Small intestine (tissue), 7 donors: ENCODE data around the gene RGS13. TPM values are rescaled to one million over a fixed set of nuclear protein-coding genes. Genes with fewer than 3 reads are reported as not detected.

ENCODE experiments used
- DNase-seq, 2 donors: peaks; one replicate each; pipeline versions ENCODE4 v3.0.0 to v3.0.0-alpha.2; 2013
- FAIRE-seq: peaks from 2 replicates; lab custom pipeline; 2012; peaks lifted over from hg19 to GRCh38; lab: Jason Lieb, UNC
- H3K27ac ChIP-seq, 3 donors: one replicate each; pipeline ENCODE4 v1.5.1; 2013; ENCODE audit warnings: low read length in 2 of 3, mild to moderate bottlenecking in 2 of 3, control low read depth in 1 of 3, inconsistent platforms in 1 of 3, low read depth in 1 of 3, moderate library complexity in 1 of 3
- H3K27me3 ChIP-seq, 3 donors: one replicate each; pipeline ENCODE4 v1.6.1; 2013; ENCODE audit warnings: low read length in 3 of 3, inconsistent platforms in 1 of 3; ENCODE audit not compliant: control insufficient read depth in 3 of 3, insufficient read depth in 3 of 3
- H3K36me3 ChIP-seq, 3 donors: one replicate each; pipeline ENCODE4 v1.6.1; 2013; ENCODE audit warnings: low read length in 3 of 3, inconsistent platforms in 1 of 3, low read depth in 1 of 3, mild to moderate bottlenecking in 1 of 3, moderate library complexity in 1 of 3; ENCODE audit not compliant: control insufficient read depth in 3 of 3, insufficient read depth in 2 of 3
- H3K4me1 ChIP-seq, 3 donors: one replicate each; pipeline ENCODE4 v1.6.1; 2013; ENCODE audit warnings: low read length in 2 of 3, inconsistent platforms in 1 of 3, low read depth in 1 of 3, mild to moderate bottlenecking in 1 of 3, moderate library complexity in 1 of 3; ENCODE audit not compliant: control insufficient read depth in 3 of 3, insufficient read depth in 2 of 3
- H3K4me3 ChIP-seq, 3 donors: one replicate each; pipeline ENCODE4 v1.5.1; 2013; ENCODE audit warnings: low read length in 3 of 3, control low read depth in 1 of 3, inconsistent platforms in 1 of 3, low read depth in 1 of 3, mild to moderate bottlenecking in 1 of 3, moderate library complexity in 1 of 3
- H3K9me3 ChIP-seq, 2 donors: one replicate each; pipeline ENCODE4 v1.6.1; 2013; ENCODE audit warnings: low read depth in 1 of 2, low read length in 1 of 2; ENCODE audit not compliant: control insufficient read depth in 2 of 2, insufficient read depth in 1 of 2
- WGBS, 3 donors: extraction: QIAGEN DNeasy Blood & Tissue Kit; methylation state at CpG; one replicate each; pipeline ENCODE4 v1.1.7; 2013; 5-methylcytosine and 5-hydroxymethylcytosine counted together
- polyA plus RNA-seq, 4 donors: library from polyadenylated mRNA; stranded (reverse) in 3 of 4; unstranded in 1 of 4; fragments of 200-250 nt in 3 of 4; fragments of 120-200 nt in 1 of 4; gene quantifications; one replicate each; pipeline versions ENCODE4 v1.2.1 to v1.2.3, GENCODE V29; 2013
- donor health status: healthy with polysubstance abuse.
- donor health status: control.
- donor health status: control.
- donor health status: Bipolar disorder and iron deficiency.
- donor health status: healthy.

Gene RGS13
- polyA plus RNA-seq, 4 donors, result 3.8 to 14.6 (median 9.2) TPM

DNA sequence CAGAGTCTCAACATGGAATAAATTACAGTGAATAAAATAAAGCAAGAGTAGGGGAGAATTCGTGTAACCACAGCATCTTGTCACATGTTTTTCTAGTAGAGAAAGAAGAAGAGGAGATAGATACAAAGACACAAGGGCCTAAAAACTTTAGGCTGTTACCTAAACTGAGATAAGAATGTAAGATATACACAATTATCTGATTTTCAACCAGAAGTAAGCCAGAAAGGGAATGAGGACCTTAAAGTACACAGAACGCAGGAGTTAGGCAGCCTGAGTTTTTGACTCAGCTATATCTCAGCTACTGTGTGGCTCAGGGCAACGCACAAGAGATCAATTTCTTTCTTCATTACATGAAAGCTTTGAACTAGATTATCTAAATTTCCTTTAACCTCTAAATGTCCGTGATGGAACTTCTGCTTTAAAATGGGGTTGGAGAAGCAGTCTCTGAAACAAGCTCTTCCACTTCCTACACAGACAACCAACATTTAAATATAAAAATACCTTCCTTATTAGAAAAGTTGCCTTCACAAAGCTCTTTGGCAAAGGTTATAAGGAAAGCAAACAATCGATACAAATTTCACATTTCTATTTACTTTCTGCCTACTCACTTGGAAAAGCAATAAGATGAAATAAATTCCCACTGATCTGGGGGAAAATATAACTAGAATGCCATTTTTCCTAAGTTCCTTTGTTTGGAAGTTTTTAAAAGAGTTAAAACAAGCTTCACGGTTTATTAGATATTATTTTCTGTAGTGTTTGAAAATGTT is 5.2 kb upstream of the RGS13 start:
- H3K4me1 ChIP-seq, result peaks cover 0 to 4% (median 0%) of the 10 kb centered on the region in 3 donors
- FAIRE-seq, result no peak
- H3K27me3 ChIP-seq, result no peaks in the 10 kb centered on the region
- no peaks in the 10 kb centered on the region for H3K36me3 ChIP-seq
- DNase-seq, result no peak
- 45 to 60% (median 59%) methylated on average over 6 of the region's 6 CpGs for WGBS, 3 donors
- H3K4me3 ChIP-seq, result no peak overlapping the region
- H3K27ac ChIP-seq, result no peak overlapping the region
- no peaks in the 10 kb centered on the region for H3K9me3 ChIP-seq

DNA sequence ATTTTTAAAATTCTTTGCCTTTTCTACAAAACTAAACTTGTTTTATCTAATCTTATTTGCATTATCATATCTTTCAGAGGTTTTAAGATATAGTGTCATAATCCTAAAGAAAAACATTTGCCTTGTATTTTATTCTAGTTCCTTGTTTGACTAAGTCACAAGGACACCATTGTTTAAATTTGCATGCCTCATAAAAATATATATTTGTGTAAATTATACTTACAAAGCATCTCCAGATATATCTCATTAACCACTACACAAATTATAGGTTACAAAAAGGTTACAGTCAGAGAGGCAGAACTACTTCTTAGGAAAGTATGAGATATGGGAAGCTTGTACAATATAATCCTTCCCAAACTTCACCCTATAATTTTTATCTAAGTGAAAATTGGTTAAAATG is 4.2 kb upstream of the RGS13 start:
- DNase-seq, result no peak
- Histone ChIP-seq H3K27ac (no peak overlapping the region), H3K36me3 (no peaks in the 10 kb centered on the region), H3K27me3 (no peaks in the 10 kb centered on the region), H3K4me1 (peaks cover 0 to 3% (median 0%) of the 10 kb centered on the region in 3 donors), H3K4me3 (no peak overlapping the region), H3K9me3 (no peaks in the 10 kb centered on the region)
- FAIRE-seq, result no peak

DNA sequence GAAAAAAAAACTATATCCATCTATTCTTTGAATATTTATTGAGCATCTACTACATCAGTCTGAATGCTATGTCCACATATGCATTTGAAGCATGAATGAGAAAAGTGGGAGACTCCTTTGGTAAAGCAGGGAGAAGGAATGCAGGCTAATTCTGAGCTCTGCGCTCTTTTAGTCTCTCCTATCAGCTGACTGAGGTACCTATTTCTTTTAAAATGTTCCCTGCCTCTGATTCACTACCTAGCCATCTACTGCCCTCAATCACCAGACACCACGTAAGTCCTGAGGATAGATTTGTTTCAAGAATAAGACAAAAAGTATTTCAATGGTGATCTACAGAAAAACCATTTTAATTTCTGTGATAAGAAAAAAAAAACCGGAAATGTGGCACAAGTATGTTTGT is 3.8 kb upstream of the RGS13 start:
- WGBS, 3 donors, result 64 to 87% (median 70%) methylated on average over 3 of the region's 3 CpGs
- FAIRE-seq, result no peak
- Histone ChIP-seq H3K4me1 (no peaks in the 10 kb centered on the region), H3K27me3 (no peaks in the 10 kb centered on the region), H3K36me3 (no peaks in the 10 kb centered on the region), H3K27ac (no peak overlapping the region), H3K4me3 (no peak overlapping the region), H3K9me3 (no peaks in the 10 kb centered on the region)
- no peak for DNase-seq

DNA sequence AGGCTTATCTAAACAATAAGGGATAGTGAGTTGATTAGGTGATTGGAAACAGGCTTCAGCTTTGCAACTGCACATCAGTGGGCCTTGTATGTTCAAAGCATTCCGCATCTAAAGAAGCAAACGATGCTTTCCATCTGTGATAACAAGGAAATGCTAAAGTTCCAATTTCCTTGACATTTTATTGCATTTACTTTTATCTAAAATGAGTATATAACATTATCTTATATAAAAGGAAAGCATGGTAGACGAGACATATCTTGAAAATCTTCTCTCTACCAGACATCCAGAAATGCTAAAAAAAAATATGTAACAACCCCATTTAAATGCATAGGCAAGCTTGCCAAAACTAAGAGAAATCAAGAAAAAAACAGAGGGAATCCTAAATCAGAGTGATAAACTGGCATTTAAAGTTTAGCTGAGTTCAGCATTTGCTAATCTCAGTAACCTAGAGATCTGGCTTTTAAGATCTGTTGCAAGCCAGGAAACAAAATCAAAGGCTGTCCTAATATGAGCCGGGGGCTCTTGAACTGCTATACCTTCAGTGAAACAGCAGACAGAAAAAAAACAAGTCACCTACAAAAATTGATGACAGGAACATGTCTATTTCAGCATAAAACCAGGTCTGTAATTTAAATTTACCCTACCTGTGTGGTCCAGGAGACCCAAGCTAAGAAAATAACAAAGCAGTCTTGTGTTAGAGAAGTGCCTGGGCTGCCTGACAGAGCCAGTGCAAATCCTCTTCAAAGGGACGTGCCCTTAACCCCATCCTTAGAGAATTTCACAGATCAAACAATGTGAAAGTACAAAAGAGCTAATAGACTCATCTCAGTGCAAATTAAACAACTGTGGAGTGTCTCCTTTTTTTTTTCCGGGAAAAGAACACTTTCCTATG is 3.1 kb upstream of the RGS13 start:
- WGBS, 3 donors, result 59 to 73% (median 64%) methylated on average over 6 of the region's 6 CpGs
- Histone ChIP-seq H3K9me3 (no peaks in the 10 kb centered on the region), H3K27me3 (no peaks in the 10 kb centered on the region), H3K27ac (no peak overlapping the region), H3K4me1 (no peaks in the 10 kb centered on the region), H3K4me3 (no peak overlapping the region), H3K36me3 (no peaks in the 10 kb centered on the region)
- no peak for DNase-seq
- no peak for FAIRE-seq

DNA sequence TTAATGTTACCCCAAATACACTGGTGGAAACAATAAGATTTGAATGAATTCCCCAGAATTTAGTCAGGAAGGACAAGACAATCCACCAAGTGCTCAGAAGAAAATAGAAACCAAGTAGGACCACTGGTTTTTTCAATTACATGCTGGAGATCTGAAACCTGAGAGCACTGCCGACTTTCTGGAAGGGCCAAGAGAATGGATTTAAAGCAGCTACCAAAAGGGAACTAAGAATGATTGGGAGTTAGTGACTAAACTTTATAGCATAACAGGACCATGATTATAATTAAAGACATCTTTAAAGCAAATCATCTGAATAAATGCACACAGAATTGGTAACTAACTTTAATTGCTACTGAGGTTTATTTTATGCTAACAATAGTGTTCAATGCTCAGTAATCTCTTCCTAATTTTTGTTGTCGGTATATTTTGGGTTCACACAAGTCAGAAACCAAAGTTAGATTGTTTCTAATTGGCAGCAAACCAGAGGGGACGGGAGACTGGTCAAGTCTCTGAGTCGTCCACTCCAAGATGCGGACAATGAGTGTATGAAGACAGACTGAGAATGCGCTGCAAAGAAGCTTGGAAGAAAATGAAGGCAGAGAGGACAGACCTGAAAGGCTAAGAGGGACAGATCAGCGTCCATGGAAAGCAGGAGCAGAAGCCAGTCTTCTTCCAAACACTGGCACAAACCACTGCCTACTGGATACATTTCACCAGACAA is 2.3 kb upstream of the RGS13 start:
- Histone ChIP-seq H3K4me3 (no peak overlapping the region), H3K4me1 (peaks cover 0 to 2% (median 0%) of the 10 kb centered on the region in 3 donors), H3K27me3 (no peaks in the 10 kb centered on the region), H3K9me3 (no peaks in the 10 kb centered on the region), H3K36me3 (no peaks in the 10 kb centered on the region), H3K27ac (no peak overlapping the region)
- FAIRE-seq, result no peak
- WGBS, 3 donors, result 77 to 86% (median 84%) methylated on average over 7 of the region's 7 CpGs
- no peak for DNase-seq

DNA sequence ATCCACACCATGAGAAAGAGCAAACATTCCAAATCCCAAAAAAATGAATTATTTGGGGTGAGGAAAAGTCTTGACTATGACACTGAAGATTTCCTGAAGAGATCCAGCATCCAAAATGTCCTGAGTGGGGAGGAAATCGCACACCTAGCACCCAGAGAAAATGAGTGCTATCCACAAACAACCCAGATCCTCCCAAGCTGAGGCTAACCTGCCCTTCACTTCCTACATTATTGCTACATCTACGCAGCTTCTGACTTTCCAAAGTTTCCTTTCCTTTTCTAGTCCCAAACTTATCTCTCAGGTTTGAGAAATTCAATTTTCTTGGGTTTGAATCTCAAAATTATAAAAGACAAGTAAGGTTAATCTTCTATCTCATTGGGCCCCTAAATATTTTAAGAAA is 906 bp upstream of the RGS13 start:
- H3K4me3 ChIP-seq, result no peak overlapping the region
- H3K27ac ChIP-seq, result no peak overlapping the region
- DNase-seq (no peak), FAIRE-seq (no peak)
- no peaks in the 10 kb centered on the region for H3K36me3 ChIP-seq
- WGBS, 3 donors, result 87 to 94% (median 88%) methylated on average over 2 of the region's 2 CpGs
- H3K27me3 ChIP-seq, result no peaks in the 10 kb centered on the region
- H3K9me3 ChIP-seq, result no peaks in the 10 kb centered on the region
- peaks cover 0 to 2% (median 0%) of the 10 kb centered on the region in 3 donors for H3K4me1 ChIP-seq

DNA sequence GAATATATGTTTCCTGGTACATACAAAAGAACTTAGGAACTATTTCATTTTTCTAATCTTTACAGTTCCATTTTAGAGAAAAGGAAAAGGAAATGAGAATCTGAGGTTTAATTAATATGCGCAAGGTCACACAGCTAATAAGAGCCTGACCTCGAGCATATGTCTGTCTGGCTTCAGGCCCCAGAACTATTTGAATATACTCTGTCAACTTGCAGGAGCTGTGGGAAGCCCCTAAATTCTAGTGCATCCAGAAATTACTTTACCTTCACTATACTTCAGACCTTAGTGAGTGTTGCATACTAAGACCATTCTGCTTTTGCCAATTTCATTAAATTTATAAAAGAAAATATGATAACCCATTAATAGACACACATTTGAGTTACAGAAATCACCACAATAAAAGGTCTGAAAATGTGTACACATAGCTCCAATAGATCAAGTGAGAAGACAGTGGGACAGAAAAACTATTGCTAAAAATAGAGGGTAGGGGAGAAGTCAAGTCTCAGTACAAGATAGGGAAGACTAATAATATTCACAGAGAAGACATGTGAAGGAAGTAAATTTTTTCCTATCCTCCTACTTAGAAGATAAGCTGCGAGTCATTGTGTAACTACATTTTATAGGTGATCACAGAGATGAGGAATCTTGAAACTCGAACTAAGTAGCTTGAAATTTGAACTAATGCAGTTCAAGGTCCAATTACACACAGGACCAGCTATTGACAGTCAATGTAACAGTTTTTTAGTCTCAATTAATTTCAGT is 3.8 kb downstream of the RGS13 start:
- FAIRE-seq, result no peak

More for the DNA sequence above, 3.8 kb downstream of the RGS13 start:
- DNase-seq, result peak; percentile 36 to 73
- 33 to 46% (median 40%) methylated on average over 4 of the region's 4 CpGs for WGBS, 3 donors
- Histone ChIP-seq H3K4me1 (peaks cover 0 to 6% (median 0%) of the 10 kb centered on the region in 3 donors), H3K4me3 (no peak overlapping the region), H3K9me3 (no peaks in the 10 kb centered on the region), H3K27ac (peak overlapping the region in 1 of 3 donors; percentile 42), H3K36me3 (no peaks in the 10 kb centered on the region), H3K27me3 (no peaks in the 10 kb centered on the region)
